SK-N-SH treated with all-trans-retinoic acid at 6 μM for 48 hours (cell line): ENCODE measurements around the gene NUTF2.

ENCODE experiments used
- ATAC-seq: fragments of 200-7000 bp; cut with Tn5 transposase; 3 replicates; pipeline ENCODE4 v1.9.1; 2020; ENCODE audit warnings: mild to moderate bottlenecking, moderate library complexity
- ARNTL ChIP-seq: fragments of 450-650 bp; formaldehyde crosslinking; IDR thresholded peaks from 2 replicates; pipeline ENCODE4 v1.5.0; 2020; ENCODE audit warnings: low read depth, mild to moderate bottlenecking, moderate library complexity, borderline replicate concordance
- ESRRG ChIP-seq: fragments of 250-450 bp; sonication (Bioruptor Pico); IDR thresholded peaks from 2 replicates; pipeline ENCODE4 v1.6.1; 2021; ENCODE audit warnings: mild to moderate bottlenecking
- GLIS3 ChIP-seq: fragments of 250-450 bp; sonication (Bioruptor Pico); IDR thresholded peaks from 2 replicates; pipeline ENCODE4 v1.5.0; 2020; ENCODE audit warnings: mild to moderate bottlenecking, moderate library complexity
- ISL1 ChIP-seq: fragments of 250-450 bp; sonication (Bioruptor Pico); IDR thresholded peaks from 2 replicates; pipeline ENCODE4 v2.1.2; 2022; ENCODE audit warnings: mild to moderate bottlenecking, moderate library complexity
- OSR1 ChIP-seq: fragments of 250-450 bp; sonication (Bioruptor Pico); IDR thresholded peaks from 2 replicates; pipeline ENCODE4 v1.8.0; 2022; ENCODE audit warnings: moderate library complexity, mild to moderate bottlenecking, inconsistent platforms
- PPARA ChIP-seq: fragments of 250-450 bp; sonication (Bioruptor Pico); IDR thresholded peaks from 2 replicates; pipeline ENCODE4 v1.5.0; 2020; ENCODE audit warnings: mild to moderate bottlenecking, borderline replicate concordance
- SNAI2 ChIP-seq: fragments of 250-450 bp; sonication (Bioruptor Pico); IDR thresholded peaks from 2 replicates; pipeline ENCODE4 v1.5.0; 2020; ENCODE audit warnings: mild to moderate bottlenecking, moderate library complexity
- TCF4 ChIP-seq: fragments of 250-450 bp; sonication (Bioruptor Pico); IDR thresholded peaks from 2 replicates; pipeline ENCODE4 v1.8.0; 2021; ENCODE audit warnings: mild to moderate bottlenecking, moderate library complexity, borderline replicate concordance
- TOX ChIP-seq: fragments of 250-450 bp; sonication (Bioruptor Pico); IDR thresholded peaks from 2 replicates; pipeline ENCODE4 v1.8.0; 2021; ENCODE audit warnings: mild to moderate bottlenecking, moderate library complexity, borderline replicate concordance
- ZC3H10 ChIP-seq: fragments of 250-450 bp; sonication (Bioruptor Pico); IDR thresholded peaks from 2 replicates; pipeline ENCODE4 v1.5.1; 2021; ENCODE audit warnings: mild to moderate bottlenecking, moderate library complexity
- ZFP3 ChIP-seq: fragments of 250-450 bp; sonication (Bioruptor Pico); IDR thresholded peaks from 2 replicates; pipeline ENCODE4 v1.5.0; 2020; ENCODE audit warnings: mild to moderate bottlenecking, moderate library complexity
- ZFP30 ChIP-seq: fragments of 450-650 bp; formaldehyde crosslinking; IDR thresholded peaks from 2 replicates; pipeline ENCODE4 v1.5.0; 2022; ENCODE audit warnings: mild to moderate bottlenecking, moderate library complexity
- ZNF565 ChIP-seq: fragments of 450-650 bp; formaldehyde crosslinking; conservative IDR thresholded peaks from 2 replicates; pipeline ENCODE4 v1.5.0; 2020; ENCODE audit warnings: low read depth, mild to moderate bottlenecking, moderate library complexity
- ZNF70 ChIP-seq: fragments of 450-650 bp; formaldehyde crosslinking; IDR thresholded peaks from 2 replicates; pipeline ENCODE4 v1.5.0; 2020; ENCODE audit warnings: mild to moderate bottlenecking, moderate library complexity
- ZNF8 ChIP-seq: fragments of 450-650 bp; formaldehyde crosslinking; IDR thresholded peaks from 2 replicates; pipeline ENCODE4 v1.5.0; 2020; ENCODE audit warnings: mild to moderate bottlenecking, moderate library complexity
- TF ChIP-seq, protein P1 (sequence below): fragments of 250-450 bp; sonication (Bioruptor Pico); IDR thresholded peaks from 2 replicates; pipeline ENCODE4 v1.5.0; 2020; ENCODE audit warnings: mild to moderate bottlenecking, moderate library complexity
- TF ChIP-seq, protein P2 (sequence below): fragments of 250-450 bp; sonication (Bioruptor Pico); IDR thresholded peaks from 2 replicates; pipeline ENCODE4 v1.8.0; 2021; ENCODE audit warnings: low read depth, mild to moderate bottlenecking, moderate library complexity, borderline replicate concordance
- TF ChIP-seq, protein P3 (sequence below): fragments of 250-450 bp; sonication (Bioruptor Pico); IDR thresholded peaks from 2 replicates; pipeline ENCODE4 v1.5.1; 2021; ENCODE audit warnings: mild to moderate bottlenecking, moderate library complexity
- TF ChIP-seq, protein P4 (sequence below): fragments of 250-450 bp; sonication (Bioruptor Pico); IDR thresholded peaks from 2 replicates; pipeline ENCODE4 v1.5.1; 2020; ENCODE audit warnings: low read depth, mild to moderate bottlenecking, moderate library complexity
- TF ChIP-seq, protein P5 (sequence below): fragments of 250-450 bp; sonication (Bioruptor Pico); IDR thresholded peaks from 2 replicates; pipeline ENCODE4 v1.8.0; 2020; ENCODE audit warnings: mild to moderate bottlenecking, moderate library complexity, borderline replicate concordance

Gene NUTF2

DNA sequence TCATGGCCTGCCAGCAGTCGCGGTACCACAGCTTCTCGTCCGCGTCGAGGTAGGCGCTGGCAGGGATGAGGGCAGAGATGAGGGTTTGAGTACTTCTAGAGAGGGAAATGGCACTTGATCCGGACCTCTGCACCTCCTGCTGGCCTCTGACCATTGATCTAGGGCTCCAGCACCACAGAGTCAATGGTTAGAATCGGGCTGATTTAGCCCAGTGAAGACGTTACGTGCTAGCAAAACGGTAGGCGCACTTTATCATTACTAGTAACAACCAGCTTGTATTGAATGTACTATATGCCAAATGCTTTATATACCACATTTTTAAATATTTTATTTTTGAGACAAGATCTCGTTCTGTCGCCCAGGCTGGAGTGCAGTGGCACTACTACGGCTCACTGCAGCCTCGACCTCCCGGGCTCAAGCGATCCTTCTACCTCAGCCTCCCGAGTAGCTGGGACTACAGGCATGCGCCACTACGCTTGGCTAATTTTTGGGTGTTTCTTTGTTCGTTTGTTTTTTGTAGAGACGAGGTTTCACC, 39.5 kb upstream of the NUTF2 start:
- TF ChIP-seq ZFP30 (CRISPR knock-in tag) (no peak), ZNF565 (CRISPR knock-in tag) (no peak), ESRRG (CRISPR knock-in tag) (no peak)
- TF ChIP-seq, all 23 proteins: peak for 0
- peak; percentile 41; the same call in 2 of the 3 replicates for ATAC-seq

DNA sequence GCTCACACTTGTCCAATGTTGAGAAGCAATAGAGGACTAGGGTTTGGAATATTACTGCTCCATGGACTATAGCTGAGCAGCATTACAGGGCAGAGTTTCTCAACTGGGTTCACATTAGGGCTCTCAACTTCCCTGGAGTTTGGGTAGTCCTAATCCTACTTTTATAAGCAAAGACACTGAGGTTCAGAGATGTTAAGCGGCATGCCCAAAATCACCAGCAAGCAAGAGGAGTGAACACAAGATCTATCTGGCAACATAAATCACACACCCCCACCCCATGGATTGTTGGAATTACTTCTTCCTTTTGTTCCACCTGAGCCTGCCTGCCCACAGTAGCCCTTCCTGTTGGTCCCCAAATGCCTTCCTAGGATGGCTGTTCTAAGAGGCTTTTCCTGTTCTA, 34.8 kb upstream of the NUTF2 start:
- ATAC-seq: no peak
- TF ChIP-seq, protein P1, sequence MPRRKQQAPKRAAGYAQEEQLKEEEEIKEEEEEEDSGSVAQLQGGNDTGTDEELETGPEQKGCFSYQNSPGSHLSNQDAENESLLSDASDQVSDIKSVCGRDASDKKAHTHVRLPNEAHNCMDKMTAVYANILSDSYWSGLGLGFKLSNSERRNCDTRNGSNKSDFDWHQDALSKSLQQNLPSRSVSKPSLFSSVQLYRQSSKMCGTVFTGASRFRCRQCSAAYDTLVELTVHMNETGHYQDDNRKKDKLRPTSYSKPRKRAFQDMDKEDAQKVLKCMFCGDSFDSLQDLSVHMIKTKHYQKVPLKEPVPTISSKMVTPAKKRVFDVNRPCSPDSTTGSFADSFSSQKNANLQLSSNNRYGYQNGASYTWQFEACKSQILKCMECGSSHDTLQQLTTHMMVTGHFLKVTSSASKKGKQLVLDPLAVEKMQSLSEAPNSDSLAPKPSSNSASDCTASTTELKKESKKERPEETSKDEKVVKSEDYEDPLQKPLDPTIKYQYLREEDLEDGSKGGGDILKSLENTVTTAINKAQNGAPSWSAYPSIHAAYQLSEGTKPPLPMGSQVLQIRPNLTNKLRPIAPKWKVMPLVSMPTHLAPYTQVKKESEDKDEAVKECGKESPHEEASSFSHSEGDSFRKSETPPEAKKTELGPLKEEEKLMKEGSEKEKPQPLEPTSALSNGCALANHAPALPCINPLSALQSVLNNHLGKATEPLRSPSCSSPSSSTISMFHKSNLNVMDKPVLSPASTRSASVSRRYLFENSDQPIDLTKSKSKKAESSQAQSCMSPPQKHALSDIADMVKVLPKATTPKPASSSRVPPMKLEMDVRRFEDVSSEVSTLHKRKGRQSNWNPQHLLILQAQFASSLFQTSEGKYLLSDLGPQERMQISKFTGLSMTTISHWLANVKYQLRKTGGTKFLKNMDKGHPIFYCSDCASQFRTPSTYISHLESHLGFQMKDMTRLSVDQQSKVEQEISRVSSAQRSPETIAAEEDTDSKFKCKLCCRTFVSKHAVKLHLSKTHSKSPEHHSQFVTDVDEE (CRISPR knock-in tag): no peak
- TF ChIP-seq, protein P2, sequence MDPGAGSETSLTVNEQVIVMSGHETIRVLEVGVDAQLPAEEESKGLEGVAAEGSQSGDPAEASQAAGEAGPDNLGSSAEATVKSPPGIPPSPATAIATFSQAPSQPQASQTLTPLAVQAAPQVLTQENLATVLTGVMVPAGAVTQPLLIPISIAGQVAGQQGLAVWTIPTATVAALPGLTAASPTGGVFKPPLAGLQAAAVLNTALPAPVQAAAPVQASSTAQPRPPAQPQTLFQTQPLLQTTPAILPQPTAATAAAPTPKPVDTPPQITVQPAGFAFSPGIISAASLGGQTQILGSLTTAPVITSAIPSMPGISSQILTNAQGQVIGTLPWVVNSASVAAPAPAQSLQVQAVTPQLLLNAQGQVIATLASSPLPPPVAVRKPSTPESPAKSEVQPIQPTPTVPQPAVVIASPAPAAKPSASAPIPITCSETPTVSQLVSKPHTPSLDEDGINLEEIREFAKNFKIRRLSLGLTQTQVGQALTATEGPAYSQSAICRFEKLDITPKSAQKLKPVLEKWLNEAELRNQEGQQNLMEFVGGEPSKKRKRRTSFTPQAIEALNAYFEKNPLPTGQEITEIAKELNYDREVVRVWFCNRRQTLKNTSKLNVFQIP (CRISPR knock-in tag): no peak
- TF ChIP-seq PPARA: no peak
- TF ChIP-seq TOX (CRISPR knock-in tag): no peak
- no peak for TF ChIP-seq GLIS3 (CRISPR knock-in tag)
- TF ChIP-seq ZFP30 (CRISPR knock-in tag): no peak
- no peak for TF ChIP-seq ZNF565 (CRISPR knock-in tag)
- TF ChIP-seq ARNTL (CRISPR knock-in tag): no peak
- no peak for TF ChIP-seq OSR1 (CRISPR knock-in tag)
- TF ChIP-seq ZNF8 (CRISPR knock-in tag): no peak
- TF ChIP-seq ZC3H10: no peak
- no peak for TF ChIP-seq SNAI2 (CRISPR knock-in tag)
- TF ChIP-seq ESRRG (CRISPR knock-in tag): no peak
- TF ChIP-seq ZNF70 (CRISPR knock-in tag): no peak
- no peak for TF ChIP-seq ISL1
- no peak for TF ChIP-seq ZFP3
- TF ChIP-seq, protein P3, sequence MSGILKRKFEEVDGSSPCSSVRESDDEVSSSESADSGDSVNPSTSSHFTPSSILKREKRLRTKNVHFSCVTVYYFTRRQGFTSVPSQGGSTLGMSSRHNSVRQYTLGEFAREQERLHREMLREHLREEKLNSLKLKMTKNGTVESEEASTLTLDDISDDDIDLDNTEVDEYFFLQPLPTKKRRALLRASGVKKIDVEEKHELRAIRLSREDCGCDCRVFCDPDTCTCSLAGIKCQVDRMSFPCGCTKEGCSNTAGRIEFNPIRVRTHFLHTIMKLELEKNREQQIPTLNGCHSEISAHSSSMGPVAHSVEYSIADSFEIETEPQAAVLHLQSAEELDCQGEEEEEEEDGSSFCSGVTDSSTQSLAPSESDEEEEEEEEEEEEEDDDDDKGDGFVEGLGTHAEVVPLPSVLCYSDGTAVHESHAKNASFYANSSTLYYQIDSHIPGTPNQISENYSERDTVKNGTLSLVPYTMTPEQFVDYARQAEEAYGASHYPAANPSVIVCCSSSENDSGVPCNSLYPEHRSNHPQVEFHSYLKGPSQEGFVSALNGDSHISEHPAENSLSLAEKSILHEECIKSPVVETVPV: no peak
- no peak for TF ChIP-seq TCF4 (CRISPR knock-in tag)

DNA sequence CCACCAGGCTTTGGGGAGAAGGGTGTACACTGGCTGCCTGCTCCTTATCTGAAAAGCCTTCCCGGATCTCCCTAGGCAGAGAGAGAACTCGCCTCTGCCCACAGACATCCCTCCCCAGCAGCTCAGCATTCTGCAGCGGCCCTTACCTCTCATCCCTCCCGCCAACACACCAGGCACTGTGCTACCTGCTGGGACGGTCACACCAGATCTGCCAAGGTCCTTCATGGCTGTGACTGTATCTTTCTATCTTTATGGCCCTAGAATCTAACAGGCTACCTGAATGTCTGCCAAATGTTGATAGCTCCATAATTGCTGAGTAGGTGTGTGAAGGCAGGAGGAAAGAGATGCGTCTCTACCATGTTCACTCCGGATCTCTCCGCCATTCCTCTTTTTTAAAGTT, 32.2 kb upstream of the NUTF2 start:
- no peak for TF ChIP-seq SNAI2 (CRISPR knock-in tag)
- no peak for TF ChIP-seq ZFP30 (CRISPR knock-in tag)
- TF ChIP-seq, protein P4, sequence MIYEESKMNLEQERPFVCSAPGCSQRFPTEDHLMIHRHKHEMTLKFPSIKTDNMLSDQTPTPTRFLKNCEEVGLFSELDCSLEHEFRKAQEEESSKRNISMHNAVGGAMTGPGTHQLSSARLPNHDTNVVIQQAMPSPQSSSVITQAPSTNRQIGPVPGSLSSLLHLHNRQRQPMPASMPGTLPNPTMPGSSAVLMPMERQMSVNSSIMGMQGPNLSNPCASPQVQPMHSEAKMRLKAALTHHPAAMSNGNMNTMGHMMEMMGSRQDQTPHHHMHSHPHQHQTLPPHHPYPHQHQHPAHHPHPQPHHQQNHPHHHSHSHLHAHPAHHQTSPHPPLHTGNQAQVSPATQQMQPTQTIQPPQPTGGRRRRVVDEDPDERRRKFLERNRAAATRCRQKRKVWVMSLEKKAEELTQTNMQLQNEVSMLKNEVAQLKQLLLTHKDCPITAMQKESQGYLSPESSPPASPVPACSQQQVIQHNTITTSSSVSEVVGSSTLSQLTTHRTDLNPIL: no peak
- TF ChIP-seq, protein P1 (CRISPR knock-in tag): no peak
- no peak for TF ChIP-seq ESRRG (CRISPR knock-in tag)
- TF ChIP-seq, protein P3: no peak
- TF ChIP-seq ZFP3: no peak
- TF ChIP-seq TCF4 (CRISPR knock-in tag): no peak
- TF ChIP-seq, protein P5, sequence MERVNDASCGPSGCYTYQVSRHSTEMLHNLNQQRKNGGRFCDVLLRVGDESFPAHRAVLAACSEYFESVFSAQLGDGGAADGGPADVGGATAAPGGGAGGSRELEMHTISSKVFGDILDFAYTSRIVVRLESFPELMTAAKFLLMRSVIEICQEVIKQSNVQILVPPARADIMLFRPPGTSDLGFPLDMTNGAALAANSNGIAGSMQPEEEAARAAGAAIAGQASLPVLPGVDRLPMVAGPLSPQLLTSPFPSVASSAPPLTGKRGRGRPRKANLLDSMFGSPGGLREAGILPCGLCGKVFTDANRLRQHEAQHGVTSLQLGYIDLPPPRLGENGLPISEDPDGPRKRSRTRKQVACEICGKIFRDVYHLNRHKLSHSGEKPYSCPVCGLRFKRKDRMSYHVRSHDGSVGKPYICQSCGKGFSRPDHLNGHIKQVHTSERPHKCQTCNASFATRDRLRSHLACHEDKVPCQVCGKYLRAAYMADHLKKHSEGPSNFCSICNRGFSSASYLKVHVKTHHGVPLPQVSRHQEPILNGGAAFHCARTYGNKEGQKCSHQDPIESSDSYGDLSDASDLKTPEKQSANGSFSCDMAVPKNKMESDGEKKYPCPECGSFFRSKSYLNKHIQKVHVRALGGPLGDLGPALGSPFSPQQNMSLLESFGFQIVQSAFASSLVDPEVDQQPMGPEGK (CRISPR knock-in tag): no peak
- no peak for TF ChIP-seq ZNF8 (CRISPR knock-in tag)
- no peak for ATAC-seq
